Retina (tissue), 1 donor: ENCODE measurements around the gene UBAP1.
"Not testable (repeated sequence)": the region's sequence is repeated elsewhere in the genome, so short reads cannot be mapped to it uniquely, and the experiment has no call there.

ENCODE experiments used
- DNase-seq: peaks from one replicate; pipeline ENCODE4 v3.0.0-alpha.2; 2016

UBAP1 gene

DNA sequence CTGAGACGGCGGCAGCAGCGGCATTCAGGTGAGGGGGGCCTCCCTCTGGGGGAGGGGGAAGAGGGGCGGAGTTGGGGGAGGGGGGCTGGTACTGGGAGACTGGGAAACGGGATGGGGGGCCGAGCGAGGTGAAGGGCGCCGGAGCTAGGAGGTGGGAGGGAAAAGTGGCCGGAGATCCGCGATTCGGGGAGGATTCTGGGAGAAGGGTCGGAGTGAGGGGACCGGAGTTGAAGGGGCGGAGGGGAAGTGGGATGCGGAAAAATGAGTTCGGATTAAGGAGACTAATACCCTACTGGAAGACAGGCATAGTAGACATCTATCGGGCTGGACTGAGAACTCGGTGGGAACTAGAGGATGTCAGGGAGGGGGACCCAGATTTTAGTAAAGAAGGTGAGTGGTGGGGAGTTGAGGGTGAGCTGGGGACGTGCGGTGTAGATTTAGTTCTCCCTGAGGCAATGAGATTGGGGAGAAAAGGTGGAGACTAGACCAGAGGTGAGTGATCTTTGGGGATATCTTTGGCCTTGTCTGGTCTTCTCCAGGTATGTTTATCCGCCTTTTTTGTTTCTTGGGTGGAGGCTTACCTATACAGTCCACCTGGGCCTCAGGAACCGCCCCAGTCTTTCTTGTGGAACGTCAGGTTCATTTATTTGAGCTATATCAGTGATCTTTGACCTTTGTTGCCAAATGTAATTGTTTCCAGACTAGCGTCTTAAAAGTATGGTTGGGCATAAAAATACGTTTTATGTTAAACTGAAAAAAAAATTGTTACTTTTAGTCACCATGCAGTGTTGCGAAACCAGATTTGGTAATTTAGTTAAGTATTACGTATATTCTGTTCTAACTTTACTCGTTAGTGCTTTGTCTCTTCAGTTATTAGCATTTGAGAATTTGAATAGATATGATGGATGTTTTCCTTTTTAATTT, 632 bp downstream of the UBAP1 start:
- no peak for DNase-seq

DNA sequence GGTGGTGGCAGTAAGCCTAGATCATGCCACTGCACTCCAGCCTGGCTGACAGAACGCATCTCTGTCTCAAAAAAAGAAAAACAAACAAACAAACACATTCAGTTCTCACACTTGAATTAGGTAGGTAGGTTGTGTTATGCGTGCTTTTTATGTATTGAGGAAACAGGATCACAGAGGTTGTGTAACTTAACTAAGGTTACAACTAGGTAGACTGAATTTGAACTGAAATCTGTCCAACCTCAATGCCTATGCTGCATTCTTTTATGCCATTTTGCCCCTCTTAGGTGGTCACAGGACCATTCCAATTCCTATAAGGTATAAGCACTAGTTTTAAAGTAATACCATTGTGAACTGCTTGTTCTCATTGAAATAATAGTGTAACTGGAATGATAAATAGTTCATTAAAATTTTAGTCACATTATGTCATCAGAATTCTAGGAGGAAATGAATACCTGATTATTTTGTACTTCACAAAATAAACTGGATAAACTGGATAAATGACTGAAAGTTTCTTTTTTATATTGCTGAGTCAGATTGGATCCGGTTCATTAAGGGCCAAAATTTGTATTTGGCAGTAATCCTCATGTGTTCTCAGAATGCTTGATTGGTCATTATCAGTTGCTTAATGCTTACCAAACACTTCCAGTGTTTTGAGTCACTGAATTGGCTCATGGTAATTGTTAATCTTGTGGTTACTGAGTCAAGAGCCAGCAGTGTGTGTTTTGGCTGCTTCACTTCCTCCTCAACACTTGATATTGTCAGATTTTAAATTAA, 7.1 kb downstream of the UBAP1 start:
- DNase-seq = no peak

DNA sequence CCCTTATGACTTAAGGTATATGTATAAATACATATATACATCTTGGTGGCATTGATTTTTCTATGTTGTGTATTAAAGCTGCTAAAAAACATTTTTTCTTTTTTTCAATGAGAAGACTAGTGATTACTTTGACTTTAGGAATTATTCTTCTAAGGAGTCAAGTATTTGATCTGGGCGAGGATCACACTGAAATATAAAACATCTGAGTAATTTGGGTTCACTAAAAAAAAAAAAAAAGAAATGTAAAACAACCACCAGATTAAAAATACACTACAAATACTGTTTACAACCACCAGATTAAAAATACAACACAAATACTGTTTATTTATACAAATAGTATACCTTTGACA, 9.0 kb downstream of the UBAP1 start:
- DNase-seq = no peak

DNA sequence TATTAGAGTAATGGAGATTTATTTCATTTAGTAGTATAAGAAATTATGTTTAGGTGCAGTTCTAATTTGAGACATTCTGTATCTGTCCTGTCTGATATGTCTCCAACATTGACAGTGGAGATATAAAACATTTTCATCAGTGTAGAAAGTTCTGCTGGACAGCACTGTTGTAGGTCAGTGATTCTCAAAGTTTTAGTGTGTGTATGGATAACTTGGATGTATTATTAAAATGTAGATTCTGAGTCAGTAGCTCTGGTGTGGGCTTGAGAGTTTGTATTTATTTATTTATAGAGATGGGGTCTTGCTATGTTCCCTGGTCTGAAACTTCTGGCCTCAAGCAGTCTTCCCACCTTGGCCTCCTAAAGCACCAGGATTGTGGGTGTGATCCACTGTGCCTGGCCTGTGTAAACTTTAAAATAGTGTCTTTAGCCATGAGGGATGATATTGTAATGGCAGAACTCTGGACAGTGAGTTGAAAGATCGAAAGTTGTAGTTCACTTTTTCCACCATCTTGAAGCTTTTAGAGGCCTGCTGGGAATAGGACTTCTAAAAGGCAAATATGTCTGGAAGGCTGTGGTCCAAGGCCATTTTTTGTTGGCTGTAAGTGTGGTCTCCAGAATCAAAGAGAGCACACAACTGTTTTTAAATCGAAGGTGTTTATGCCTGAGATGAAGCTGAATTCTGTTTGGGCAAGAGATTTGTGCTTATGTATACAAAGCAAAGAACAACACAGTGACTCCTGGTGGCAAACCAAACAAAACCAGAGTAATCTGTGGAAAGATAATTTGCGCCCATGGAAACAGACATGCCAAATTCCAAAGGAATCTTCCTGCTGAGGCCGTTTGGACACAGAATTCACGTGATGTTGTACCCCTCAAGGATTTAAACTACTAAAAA, 12.4 kb downstream of the UBAP1 start:
- no peak for DNase-seq

DNA sequence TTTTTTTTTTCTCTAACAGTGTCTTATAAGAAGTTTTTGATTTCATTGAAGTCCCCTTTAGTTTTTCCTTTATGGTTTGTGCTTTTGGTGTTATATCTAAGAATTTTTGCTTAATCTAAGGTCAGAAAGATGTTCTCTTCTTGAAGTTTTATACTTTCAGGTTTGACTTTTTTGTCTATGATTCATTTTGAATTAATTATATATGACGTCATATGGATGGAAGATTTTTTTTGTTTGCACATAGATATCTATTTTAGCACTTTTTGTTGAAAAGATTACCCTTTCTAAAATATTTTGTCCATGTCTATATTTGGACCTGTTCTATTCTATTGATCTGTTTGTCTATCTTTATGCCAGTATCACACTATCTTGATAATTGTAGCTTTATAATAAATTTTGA, 16.3 kb downstream of the UBAP1 start:
- DNase-seq = no peak

DNA sequence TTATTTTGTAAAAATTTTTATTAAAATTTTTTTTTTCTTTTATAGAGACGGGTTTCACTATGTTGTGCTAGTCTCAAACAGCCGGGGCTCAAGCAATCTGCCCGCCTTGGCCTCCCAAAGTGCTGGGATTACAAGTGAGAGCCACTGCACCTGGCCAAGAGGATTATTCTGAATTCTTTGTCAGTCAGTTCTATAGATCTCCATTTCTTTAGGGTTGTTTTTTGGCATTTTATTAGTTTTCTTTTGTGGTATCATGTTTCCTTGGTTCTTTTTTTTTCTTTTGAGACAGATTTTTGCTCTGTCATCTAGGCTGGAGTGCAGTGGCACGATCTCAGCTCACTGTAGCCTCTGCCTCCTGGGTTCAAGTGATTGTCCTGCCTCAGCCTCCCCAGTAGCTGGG, 18.4 kb downstream of the UBAP1 start:
- not testable (repeated sequence) for DNase-seq

DNA sequence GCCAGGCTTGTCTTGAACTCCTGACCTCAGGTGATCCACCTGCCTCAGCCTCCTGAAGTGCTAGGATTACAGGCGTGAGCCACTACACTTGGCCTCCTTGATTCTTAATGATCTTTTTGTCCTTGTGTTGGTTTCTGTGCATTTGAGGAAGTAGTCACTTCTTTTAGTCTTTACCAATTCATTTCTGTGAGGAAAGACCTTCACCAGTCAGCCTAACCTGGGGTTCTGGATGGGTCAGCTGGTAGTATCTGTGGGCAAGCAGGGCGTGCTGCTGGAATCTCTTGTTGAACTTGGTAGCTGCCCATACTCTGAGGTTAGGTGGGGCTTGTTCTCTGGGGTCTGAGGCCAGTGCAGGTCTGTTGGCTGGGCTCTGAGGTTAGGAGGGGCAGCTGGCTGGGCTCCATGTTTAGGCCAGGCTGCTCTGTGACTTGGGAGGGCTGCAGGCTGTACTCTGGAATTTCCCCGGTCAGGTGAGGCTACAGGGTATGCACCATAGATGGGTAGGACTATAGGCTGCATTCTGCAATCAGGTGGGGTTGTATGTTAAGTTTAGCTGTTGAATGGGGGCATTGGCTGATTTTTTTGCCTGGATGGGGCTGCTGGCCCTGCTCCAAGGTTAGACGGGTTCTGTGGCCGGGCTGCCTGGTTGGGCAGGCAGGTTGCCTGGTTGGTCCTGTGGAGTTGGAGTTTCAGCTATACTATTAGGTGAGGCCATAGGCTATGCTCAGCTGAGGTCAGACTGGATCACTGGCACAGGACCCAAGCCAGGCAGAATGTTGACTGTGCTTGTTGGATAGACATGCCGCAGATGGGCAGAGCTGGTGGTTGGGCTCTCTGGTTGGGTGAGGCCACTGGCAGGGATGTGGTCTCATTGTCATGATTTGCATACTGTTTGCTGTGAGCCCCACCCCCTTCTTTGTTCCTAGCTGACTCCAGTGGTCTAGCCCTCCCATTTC, 19.2 kb downstream of the UBAP1 start:
- DNase-seq = no peak

DNA sequence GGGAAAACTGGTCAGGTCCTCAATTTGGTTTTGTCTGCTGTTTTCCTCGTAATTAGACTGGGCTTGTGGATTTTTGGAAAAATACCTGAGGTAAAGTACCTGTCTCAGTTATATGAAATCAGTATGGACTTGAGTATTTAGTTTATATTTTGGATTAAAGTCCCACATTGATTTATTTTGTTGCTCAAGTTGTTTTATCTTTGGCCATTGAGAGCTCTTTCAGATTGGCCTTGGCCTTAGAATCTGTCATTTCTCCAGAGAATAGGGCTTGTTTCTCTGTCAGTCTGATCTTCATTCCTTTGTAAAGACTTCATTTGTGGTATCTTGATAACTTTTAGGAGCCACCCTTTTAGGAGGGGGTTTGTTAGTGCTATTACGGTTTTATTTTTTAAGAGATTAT, 21.2 kb downstream of the UBAP1 start:
- DNase-seq = no peak

DNA sequence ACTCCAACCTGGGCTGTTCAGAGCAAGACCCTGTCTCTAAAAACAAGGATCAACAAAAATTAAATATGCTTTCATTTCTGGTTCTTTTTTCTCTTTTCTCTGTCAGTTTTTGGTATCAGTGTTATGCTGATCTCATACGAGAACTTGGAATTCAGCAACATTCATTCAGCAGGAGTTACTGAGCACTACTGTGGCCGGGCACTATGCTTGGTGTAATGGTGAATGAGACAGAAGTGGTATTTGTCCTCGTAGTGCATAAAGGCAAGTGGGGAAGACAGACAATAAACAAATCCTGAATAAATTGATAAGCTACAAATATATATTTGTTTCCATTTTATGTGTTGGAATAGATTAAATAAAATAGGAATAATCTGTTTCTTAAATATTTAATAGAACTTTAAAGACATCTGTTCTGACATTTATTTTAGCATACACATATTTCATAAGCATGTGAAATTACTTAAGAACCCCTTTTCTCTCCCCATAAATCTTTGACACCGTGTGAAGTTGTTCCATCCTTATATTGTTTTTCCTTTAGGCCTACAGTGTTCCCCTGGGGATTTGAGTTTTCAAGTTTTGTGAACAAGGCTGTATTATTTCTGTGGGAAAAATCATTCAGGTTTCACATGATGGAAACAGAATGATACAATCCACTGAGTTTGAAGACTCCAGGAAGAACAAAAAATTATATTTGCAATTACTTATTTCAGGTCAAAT, 24.6 kb downstream of the UBAP1 start:
- DNase-seq = no peak

DNA sequence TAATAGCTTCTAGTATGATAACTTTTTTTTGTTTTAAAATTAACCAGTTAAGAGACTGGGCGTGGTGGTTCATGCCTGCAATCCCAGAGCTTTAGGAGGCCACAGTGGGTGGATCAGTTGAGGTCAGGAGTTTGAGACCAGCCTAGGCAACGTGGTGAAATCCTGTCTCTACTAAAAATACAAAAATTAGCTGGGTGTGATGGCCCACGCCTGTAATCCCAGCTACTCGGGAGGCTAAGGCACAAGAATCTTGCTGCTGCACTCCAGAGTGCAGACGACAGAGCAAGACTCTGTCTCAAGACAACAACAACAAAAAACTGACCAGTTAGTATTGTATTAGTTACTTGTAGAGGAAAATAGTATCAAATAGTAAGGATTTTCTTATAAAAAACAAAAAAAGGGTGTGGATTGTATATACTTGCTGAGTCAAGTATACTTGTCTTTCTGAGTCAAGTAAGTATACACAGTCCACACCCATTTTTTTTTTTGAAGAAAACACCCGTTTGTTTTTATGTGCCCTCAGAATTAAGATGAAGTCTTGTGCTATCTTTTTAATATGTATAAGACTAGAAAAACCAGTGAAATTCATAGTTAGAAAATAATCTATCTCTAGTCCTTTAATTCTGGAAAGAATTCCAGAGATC, 25.3 kb downstream of the UBAP1 start:
- DNase-seq = no peak

DNA sequence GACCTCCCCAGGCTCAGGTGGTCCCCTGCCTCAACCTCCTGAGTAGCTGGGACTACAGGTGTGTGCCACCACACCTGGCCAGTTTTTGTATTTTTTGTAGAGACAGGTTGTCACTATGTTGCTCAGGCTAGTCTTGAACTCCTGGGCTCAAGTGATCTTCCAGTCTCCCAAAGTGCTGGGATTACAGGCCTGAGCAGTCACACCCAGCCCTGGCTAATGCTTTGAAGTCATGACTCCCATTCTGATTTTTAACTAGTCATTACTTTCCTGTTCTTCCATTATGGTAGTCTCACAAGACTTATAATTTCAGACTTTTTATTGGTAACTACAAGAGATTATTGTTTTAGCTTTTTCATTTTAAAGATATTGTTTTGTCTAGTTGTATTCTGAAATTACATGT, 26.3 kb downstream of the UBAP1 start:
- no peak for DNase-seq

DNA sequence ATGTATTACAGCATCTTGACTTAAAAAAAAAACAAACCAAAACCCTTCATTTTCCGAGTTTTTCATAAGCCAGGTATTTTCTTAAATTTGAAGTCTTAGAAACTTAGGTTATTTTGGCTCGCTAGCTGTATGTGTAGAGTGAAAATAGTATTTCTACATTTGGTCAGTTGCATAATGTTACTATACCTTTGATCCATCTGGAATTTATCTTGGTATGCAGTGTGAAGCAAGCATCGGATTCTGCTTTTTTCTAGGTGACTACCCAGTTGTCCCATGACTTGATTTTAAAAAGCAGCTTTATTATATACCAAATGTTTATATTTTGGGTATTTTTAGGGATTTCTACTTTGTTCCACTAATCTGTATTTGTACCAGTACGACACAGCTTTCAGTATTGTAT, 27.7 kb downstream of the UBAP1 start:
- no peak for DNase-seq

DNA sequence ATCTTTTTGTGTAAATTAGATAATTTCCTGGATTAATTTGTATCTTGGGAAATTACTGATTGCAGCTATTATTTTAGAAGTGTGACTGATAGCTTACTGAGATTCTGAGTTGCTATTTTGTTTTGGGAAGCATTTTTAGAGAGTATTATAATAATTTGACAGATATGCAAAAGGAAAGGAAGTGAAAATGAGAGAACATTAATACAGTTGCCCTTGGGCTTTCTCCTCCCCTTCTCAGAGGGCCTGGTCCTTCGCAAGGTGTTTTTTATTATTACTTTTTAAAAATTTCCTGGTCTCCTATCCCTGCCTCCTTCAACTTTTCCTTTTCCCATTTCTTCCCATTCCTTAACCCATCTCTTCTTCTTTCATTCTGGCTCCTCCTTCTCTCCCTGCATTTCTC, 32.6 kb downstream of the UBAP1 start:
- DNase-seq = no peak

DNA sequence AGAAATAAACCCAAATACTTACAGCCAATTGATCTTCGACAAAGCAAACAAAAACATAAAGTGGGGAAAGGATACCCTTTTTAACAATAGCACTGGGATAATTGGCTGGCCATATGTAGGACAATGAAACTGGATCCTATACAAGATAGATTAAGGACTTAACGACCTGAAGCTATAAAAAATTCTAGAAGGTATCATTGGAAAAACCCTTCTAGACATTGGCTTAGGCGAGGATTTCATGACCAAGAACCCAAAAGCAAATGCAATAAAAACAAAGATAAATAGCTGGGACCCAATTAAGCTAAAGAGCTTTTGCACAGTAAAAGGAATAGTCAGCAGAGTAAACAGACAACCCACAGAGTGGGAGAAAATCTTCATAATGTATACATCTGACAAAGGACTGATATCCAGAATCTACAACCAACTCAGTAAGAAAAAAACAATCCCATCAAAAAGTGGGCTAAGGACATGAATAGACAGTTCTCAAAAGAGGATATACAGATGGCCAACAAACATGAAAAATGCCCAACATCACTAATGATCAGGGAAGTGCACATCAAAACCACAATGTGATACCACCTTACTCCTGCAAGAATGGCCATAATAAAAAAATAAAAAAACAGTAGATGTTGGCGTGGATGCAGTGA, 35.6 kb downstream of the UBAP1 start:
- not testable (repeated sequence) for DNase-seq

DNA sequence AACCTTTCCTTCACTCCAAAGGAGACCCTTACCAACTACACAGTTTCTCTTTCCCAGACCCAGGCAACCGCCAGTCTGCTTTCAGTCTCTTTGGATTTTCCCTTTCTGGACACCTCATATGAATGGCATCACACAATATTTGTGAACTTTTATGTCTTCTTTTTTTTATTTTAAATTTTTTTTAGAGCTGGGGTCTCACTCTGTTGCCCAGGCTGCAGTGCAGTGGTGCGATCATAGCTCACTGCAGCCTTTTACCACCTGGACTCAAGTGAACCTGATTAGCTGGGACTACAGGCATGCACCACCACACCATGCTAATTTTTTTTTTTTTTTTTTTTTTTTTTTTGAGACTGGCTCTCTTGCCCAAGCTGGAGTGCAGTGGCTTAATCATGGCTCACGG, 37.5 kb downstream of the UBAP1 start:
- DNase-seq = no peak

DNA sequence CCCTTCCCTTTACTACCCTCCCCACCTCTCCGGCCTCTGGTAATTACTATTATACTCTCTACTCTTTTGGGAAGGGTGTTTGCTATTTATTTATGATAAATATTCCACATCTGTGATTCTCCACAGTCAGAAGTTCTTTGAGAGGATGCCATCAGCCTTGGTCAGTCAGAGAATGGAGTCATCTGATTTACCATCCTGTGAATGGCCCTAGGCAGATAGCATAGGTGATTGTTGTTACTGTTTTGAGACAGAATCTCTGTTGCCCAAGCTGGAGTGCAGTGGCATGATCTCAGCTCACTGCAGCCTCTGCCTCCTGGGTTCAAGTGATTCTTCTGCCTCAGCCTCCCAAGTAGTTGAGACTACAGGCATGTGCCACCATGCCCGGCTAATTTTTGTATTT, 38.2 kb downstream of the UBAP1 start:
- not testable (repeated sequence) for DNase-seq

DNA sequence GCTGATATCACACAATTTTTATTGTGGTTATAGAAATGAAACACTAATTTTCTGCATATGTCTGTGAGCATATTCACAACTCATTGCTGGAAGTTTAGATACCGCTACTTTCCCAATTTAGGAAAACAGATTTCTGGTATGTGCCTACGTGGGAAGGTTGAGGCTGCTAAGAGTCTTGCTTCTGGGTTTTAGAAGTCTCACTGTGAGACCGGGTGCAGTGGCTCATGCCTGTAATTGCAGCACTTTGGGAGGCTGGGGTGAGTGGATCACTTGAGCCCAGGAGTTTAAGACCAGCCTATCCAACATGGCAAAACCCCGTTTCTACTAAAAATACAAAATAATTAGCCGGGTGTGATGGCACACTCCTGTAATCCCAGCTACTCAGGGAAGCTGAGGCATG, 39.6 kb downstream of the UBAP1 start:
- no peak for DNase-seq

DNA sequence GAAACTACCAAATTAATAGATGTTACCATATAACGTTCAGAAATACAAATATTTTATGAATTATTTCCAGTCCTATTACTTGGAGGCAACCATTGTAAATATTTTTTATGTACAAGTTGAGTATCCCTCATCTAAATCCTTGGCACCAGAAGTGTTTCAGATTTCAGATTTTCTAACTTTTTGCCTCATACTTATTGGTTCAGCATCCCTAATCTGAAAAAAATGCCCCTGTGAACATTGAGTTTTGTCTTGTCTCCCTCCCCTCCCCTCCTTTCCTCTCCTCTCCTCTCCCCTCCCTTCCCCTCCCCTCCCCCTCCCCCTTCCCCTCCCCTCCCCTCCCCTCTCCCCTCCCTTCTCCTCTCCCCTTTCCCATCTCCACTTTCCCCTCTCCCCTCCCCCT, 40.6 kb downstream of the UBAP1 start:
- DNase-seq = no peak

DNA sequence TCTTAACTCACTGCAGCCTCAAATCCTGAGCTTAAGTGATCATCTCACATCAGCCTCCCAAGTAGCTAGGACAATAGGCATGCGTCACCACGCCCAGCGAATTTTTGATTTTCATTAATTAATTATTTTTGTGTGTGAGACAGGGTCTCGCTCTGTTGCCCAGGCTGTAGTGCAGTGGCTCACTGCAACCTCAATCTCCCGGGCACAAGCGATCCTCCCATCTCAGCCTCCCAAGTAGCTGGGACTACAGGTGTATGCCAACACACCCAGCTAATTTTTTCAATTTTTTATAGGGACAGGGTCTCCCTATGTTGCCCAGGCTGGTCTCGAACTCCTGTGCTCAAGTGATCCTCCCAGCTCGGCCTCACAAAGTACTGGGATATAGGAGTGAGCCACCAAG, 41.4 kb downstream of the UBAP1 start:
- no peak for DNase-seq

DNA sequence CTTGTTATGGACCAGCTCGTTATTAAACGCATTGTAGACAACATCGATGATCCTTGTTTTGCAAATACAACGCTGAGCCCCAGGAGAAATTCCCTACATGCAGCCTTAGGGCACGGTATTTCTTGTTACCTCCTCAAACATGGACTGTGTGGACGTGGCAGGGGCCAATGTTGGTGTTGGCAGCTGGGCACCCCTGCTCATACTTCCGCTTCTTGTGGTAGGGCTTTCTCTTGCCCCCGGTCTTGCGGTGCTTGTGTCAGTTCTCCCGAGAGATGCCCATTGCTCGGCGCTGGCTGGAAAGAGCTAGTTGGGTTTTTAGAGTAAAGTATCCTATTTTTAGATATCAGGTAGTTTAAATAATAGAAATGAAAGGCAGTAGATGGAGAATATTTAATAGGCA, 45.5 kb downstream of the UBAP1 start:
- no peak for DNase-seq
